Mucosa of descending colon (tissue), 3 donors: ENCODE measurements around the gene RP9. TPM values are rescaled to one million over a fixed set of nuclear protein-coding genes. Genes with fewer than 3 reads are reported as not detected.
A peak's percentile ranks its signal among the peaks of the same experiment; 100 is the strongest.

Experiments used
- ATAC-seq: fragments of 200-7000 bp; cut with Tn5 transposase; one replicate; pipeline ENCODE4 v1.9.1; 2020; ENCODE audit warnings: mild to moderate bottlenecking, moderate library complexity
- DNase-seq, 3 donors: peaks; one replicate each; pipeline ENCODE4 v3.0.0-alpha.2; 2020
- H3K36me3 ChIP-seq: fragments of 200-600 bp; one replicate; pipeline ENCODE4 v1.8.0; 2021; ENCODE audit warnings: low read depth, mild to moderate bottlenecking
- H3K4me1 ChIP-seq: fragments of 200-600 bp; one replicate; pipeline ENCODE4 v1.8.0; 2021; ENCODE audit warnings: low read depth, mild to moderate bottlenecking
- H3K4me3 ChIP-seq: fragments of 200-600 bp; one replicate; pipeline ENCODE4 v1.8.0; 2021; ENCODE audit warnings: mild to moderate bottlenecking
- H3K9me3 ChIP-seq: fragments of 200-600 bp; one replicate; pipeline ENCODE4 v1.8.0; 2021; ENCODE audit warnings: mild to moderate bottlenecking
- CTCF ChIP-seq: fragments of 200-600 bp; IDR thresholded peaks from one replicate; pipeline ENCODE4 v1.8.0; 2022; ENCODE audit warnings: antibody characterized with exemption, mild to moderate bottlenecking
- intact Hi-C, 2 donors: fragments of 100-400 bp; cut with DNase I in 1 of 2; cut with micrococcal nuclease in 1 of 2; formaldehyde crosslinking; loops; one replicate each; pipeline versions ENCODE4 v1.11.0 to v1.11.1; 2022; cut with DNase I, micrococcal nuclease
- total RNA-seq, 3 donors: library from RNA; stranded (reverse); fragmentation: NEBNext Ultra II Directional in 2 of 3; extraction: Animal tissue kit (Norgen Biotek cat#: 25700) in 2 of 3; gene quantifications; one replicate each; pipeline versions ENCODE4 v1.2.1 to v1.2.4, GENCODE V29; 2021 to 2023
- donor health status: DM: no; HTN: no; CAD: no; lungs with moderate emphysema.
- donor health status: DM: no; HTN: no; CAD: no.
- donor health status: DM: no; HTN: yes; CAD: no.

Gene RP9
- total RNA-seq, 3 donors from 2014 or later, result 10.8 to 12.2 (median 11.5) TPM

GRCh38 chr7:33070277-33070676 lies 38.9 kb downstream of the RP9 start:
- intact Hi-C loops, result no loop called here
- H3K36me3 ChIP-seq, result no peaks in the 10 kb centered on the region
- DNase-seq, result no peak
- no peak for TF ChIP-seq CTCF
- H3K4me3 ChIP-seq, result no peak overlapping the region
- no peak for ATAC-seq
- H3K4me1 ChIP-seq, result no peaks in the 10 kb centered on the region
- peaks cover 17% of the 10 kb centered on the region for H3K9me3 ChIP-seq

- no peak for TF ChIP-seq CTCF
- Histone ChIP-seq H3K4me3 (no peak overlapping the region), H3K36me3 (no peaks in the 10 kb centered on the region), H3K4me1 (peaks cover 6% of the 10 kb centered on the region), H3K9me3 (peaks cover 17% of the 10 kb centered on the region)
- ATAC-seq (no peak), DNase-seq (no peak)
- intact Hi-C loops, result no loop called here
Observed at GRCh38 chr7:33067921-33068320, 41.3 kb downstream of the RP9 start.

GRCh38 chr7:33066771-33067170 lies 42.4 kb downstream of the RP9 start:
- H3K9me3 ChIP-seq, result peaks cover 17% of the 10 kb centered on the region
- intact Hi-C loops, result no loop called here
- no peak for ATAC-seq
- H3K4me3 ChIP-seq, result no peak overlapping the region
- no peak for TF ChIP-seq CTCF
- DNase-seq, result no peak
- no peaks in the 10 kb centered on the region for H3K36me3 ChIP-seq
- peaks cover 6% of the 10 kb centered on the region for H3K4me1 ChIP-seq

GRCh38 chr7:33065981-33066380 lies 43.2 kb downstream of the RP9 start:
- intact Hi-C loops, result no loop called here
- TF ChIP-seq CTCF, result no peak
- no peaks in the 10 kb centered on the region for H3K36me3 ChIP-seq
- DNase-seq, result no peak
- no peak for ATAC-seq
- H3K4me1 ChIP-seq, result peaks cover 13% of the 10 kb centered on the region
- peaks cover 14% of the 10 kb centered on the region for H3K9me3 ChIP-seq
- H3K4me3 ChIP-seq, result no peak overlapping the region

- ATAC-seq, result peak; percentile 99
Observed at GRCh38 chr7:33062782-33063443, 46.3 kb downstream of the RP9 start.

More at GRCh38 chr7:33062782-33063443, 46.3 kb downstream of the RP9 start:
- H3K4me1 ChIP-seq, result peaks cover 15% of the 10 kb centered on the region
- H3K9me3 ChIP-seq, result peaks cover 4% of the 10 kb centered on the region
- intact Hi-C loops, result no loop called here
- H3K36me3 ChIP-seq, result no peaks in the 10 kb centered on the region
- H3K4me3 ChIP-seq, result peak overlapping the region; percentile 92
- TF ChIP-seq CTCF, result no peak
- DNase-seq, result peak; percentile 94 to 96 (median 96)
